ENCODE results near the gene PFN1.
"Not testable (repeated sequence)": the region's sequence is repeated elsewhere in the genome, so short reads cannot be mapped to it uniquely, and the experiment has no call there.

PFN1 gene

GRCh38 chr17:4921320-4921719, 27.0 kb downstream of the PFN1 start:
- DNase-seq (ENCODE audit: low read depth), result no peak

GRCh38 chr17:4920351-4921048, 27.8 kb downstream of the PFN1 start:
- peak; percentile 86 for DNase-seq (ENCODE audit: low read depth)

- DNase-seq (ENCODE audit: low read depth), result no peak
These were observed 28.8 kb downstream of the PFN1 start for GRCh38 chr17:4919511-4920047.

GRCh38 chr17:4914551-4914950, 33.8 kb downstream of the PFN1 start:
- not testable (repeated sequence) for DNase-seq (ENCODE audit: low read depth)

GRCh38 chr17:4913994-4914393, 34.3 kb downstream of the PFN1 start:
- no peak for DNase-seq (ENCODE audit: low read depth)

GRCh38 chr17:4908711-4909496, 39.4 kb downstream of the PFN1 start:
- DNase-seq (ENCODE audit: low read depth), result peak; percentile 96

- no peak for DNase-seq (ENCODE audit: low read depth)
These were observed 40.0 kb downstream of the PFN1 start for GRCh38 chr17:4908301-4908700.

- not testable (repeated sequence) for DNase-seq (ENCODE audit: low read depth)
These were observed 41.7 kb downstream of the PFN1 start for GRCh38 chr17:4906642-4907041.

- peak; percentile 80 for DNase-seq (ENCODE audit: low read depth)
These were observed 45.1 kb downstream of the PFN1 start, which contains the start of gene CHRNE for GRCh38 chr17:4903051-4903818. TSS of gene CHRNE (minus strand) at chr17:4903098. CDS start at chr17:4903063, 35 bp downstream.

GRCh38 chr17:4902540-4902939, 45.8 kb downstream of the PFN1 start:
- DNase-seq (ENCODE audit: low read depth), result no peak

- no peak for DNase-seq (ENCODE audit: low read depth)
These were observed 46.5 kb downstream of the PFN1 start for GRCh38 chr17:4901648-4902344.

GRCh38 chr17:4901108-4901647, 47.2 kb downstream of the PFN1 start:
- DNase-seq (ENCODE audit: low read depth), result no peak

GRCh38 chr17:4900231-4901107, 47.9 kb downstream of the PFN1 start:
- DNase-seq (ENCODE audit: low read depth), result no peak

- DNase-seq (ENCODE audit: low read depth), result peak; percentile 69
These were observed 48.7 kb downstream of the PFN1 start, which contains the start of gene C17orf107 for GRCh38 chr17:4899341-4900230. TSS of gene C17orf107 (plus strand) at chr17:4899536. CDS start at chr17:4899763, 227 bp downstream.

- no peak for DNase-seq (ENCODE audit: low read depth)
These were observed 49.4 kb downstream of the PFN1 start for GRCh38 chr17:4898927-4899326.

GRCh38 chr17:4898351-4898750, 50.0 kb downstream of the PFN1 start:
- DNase-seq (ENCODE audit: low read depth), result no peak

GRCh38 chr17:4897785-4898184, 50.5 kb downstream of the PFN1 start:
- no peak for DNase-seq (ENCODE audit: low read depth)

GRCh38 chr17:4897198-4897687, 51.1 kb downstream of the PFN1 start:
- no peak for DNase-seq (ENCODE audit: low read depth)

Data from amniotic epithelial cell (primary cell).